ENCODE measurements around the gene NDE1. TPM values are rescaled to one million over a fixed set of nuclear protein-coding genes. Genes with fewer than 3 reads are reported as not detected.
"Not testable (repeated sequence)": the region's sequence is repeated elsewhere in the genome, so short reads cannot be mapped to it uniquely, and the experiment has no call there.

The NDE1 gene
- total RNA-seq, 1 donor from 2014 or later = 26.8 TPM

GRCh38 chr16:15716694-15717447, 66.8 kb downstream of the NDE1 start:
- intact Hi-C loops (cut with DNase I) = no loop called here
- no peak for DNase-seq (ENCODE audit: low spot score)

GRCh38 chr16:15721018-15721417, 71.0 kb downstream of the NDE1 start:
- intact Hi-C loops (cut with DNase I) = no loop called here
- DNase-seq (ENCODE audit: low spot score) = no peak

- intact Hi-C loops (cut with DNase I) = no loop called here
- DNase-seq (ENCODE audit: low spot score) = no peak
Observed at GRCh38 chr16:15723808-15724207, 73.8 kb downstream of the NDE1 start.

GRCh38 chr16:15725641-15726240, 75.7 kb downstream of the NDE1 start:
- intact Hi-C loops (cut with DNase I) = no loop called here
- no peak for DNase-seq (ENCODE audit: low spot score)

- intact Hi-C loops (cut with DNase I) = no loop called here
Observed at GRCh38 chr16:15726715-15727114, 76.7 kb downstream of the NDE1 start.

GRCh38 chr16:15727697-15728096, 77.7 kb downstream of the NDE1 start:
- DNase-seq (ENCODE audit: low spot score); intact Hi-C loops (cut with DNase I): not testable (repeated sequence)

More at GRCh38 chr16:15726715-15727114, 76.7 kb downstream of the NDE1 start:
- no peak for DNase-seq (ENCODE audit: low spot score)

GRCh38 chr16:15729152-15729551, 79.1 kb downstream of the NDE1 start:
- intact Hi-C loops (cut with DNase I) = no loop called here
- DNase-seq (ENCODE audit: low spot score) = no peak

GRCh38 chr16:15732416-15732815, 82.4 kb downstream of the NDE1 start:
- intact Hi-C loops (cut with DNase I) = no loop called here

GRCh38 chr16:15735610-15736009, 85.6 kb downstream of the NDE1 start:
- intact Hi-C loops (cut with DNase I) = no loop called here
- DNase-seq (ENCODE audit: low spot score) = no peak

More at GRCh38 chr16:15732416-15732815, 82.4 kb downstream of the NDE1 start:
- DNase-seq (ENCODE audit: low spot score) = no peak

GRCh38 chr16:15736529-15736928, 86.5 kb downstream of the NDE1 start:
- intact Hi-C loops (cut with DNase I) = no loop called here
- DNase-seq (ENCODE audit: low spot score) = no peak

GRCh38 chr16:15737140-15737644, 87.1 kb downstream of the NDE1 start:
- DNase-seq (ENCODE audit: low spot score) = no peak
- intact Hi-C loops (cut with DNase I) = no loop called here

- no peak for DNase-seq (ENCODE audit: low spot score)
- intact Hi-C loops (cut with DNase I) = no loop called here
Observed at GRCh38 chr16:15739464-15739863, 89.4 kb downstream of the NDE1 start.

GRCh38 chr16:15739950-15740349, 89.9 kb downstream of the NDE1 start:
- intact Hi-C loops (cut with DNase I) = no loop called here
- no peak for DNase-seq (ENCODE audit: low spot score)

- DNase-seq (ENCODE audit: low spot score) = no peak
- intact Hi-C loops (cut with DNase I) = no loop called here
Observed at GRCh38 chr16:15741207-15741871, 91.3 kb downstream of the NDE1 start.

- DNase-seq (ENCODE audit: low spot score) = no peak
- intact Hi-C loops (cut with DNase I) = no loop called here
Observed at GRCh38 chr16:15742716-15743115, 92.7 kb downstream of the NDE1 start.

- no peak for DNase-seq (ENCODE audit: low spot score)
- intact Hi-C loops (cut with DNase I) = no loop called here
Observed at GRCh38 chr16:15743657-15744056, 93.6 kb downstream of the NDE1 start.

GRCh38 chr16:15746332-15746731, 96.3 kb downstream of the NDE1 start:
- DNase-seq (ENCODE audit: low spot score) = no peak
- intact Hi-C loops (cut with DNase I) = no loop called here

- DNase-seq (ENCODE audit: low spot score) = no peak
- intact Hi-C loops (cut with DNase I) = no loop called here
Observed at GRCh38 chr16:15747937-15748336, 97.9 kb downstream of the NDE1 start.

- intact Hi-C loops (cut with DNase I) = no loop called here
- DNase-seq (ENCODE audit: low spot score) = no peak
Observed at GRCh38 chr16:15748654-15749053, 98.6 kb downstream of the NDE1 start.

GRCh38 chr16:15749371-15749770, 99.3 kb downstream of the NDE1 start:
- intact Hi-C loops (cut with DNase I) = no loop called here
- DNase-seq (ENCODE audit: low spot score) = no peak

- intact Hi-C loops (cut with DNase I) = no loop called here
Observed at GRCh38 chr16:15749985-15750384, 99.9 kb downstream of the NDE1 start.

More at GRCh38 chr16:15749985-15750384, 99.9 kb downstream of the NDE1 start:
- no peak for DNase-seq (ENCODE audit: low spot score)
